K562 (cell line): ENCODE measurements around the gene PFDN4. TPM values are rescaled to one million over a fixed set of nuclear protein-coding genes. Genes with fewer than 3 reads are reported as not detected.

Source experiments
- ATAC-seq: fragments of 200-7000 bp; cut with Tn5 transposase; 3 replicates; pipeline ENCODE4 v1.9.1; 2020; ENCODE audit warnings: moderate library complexity
- BruUV-seq: library from RNA; stranded (reverse); fragments of 400-500 nt; replicated peaks from 2 replicates; lab custom pipeline; 2021; lab: Mats Ljungman, UMichigan
- CTCF ChIA-PET: fragments of 300-600 bp; formaldehyde crosslinking; extraction: SDS; loops from one replicate; lab custom pipeline; 2021; ENCODE audit warnings: low intra/inter-chr PET ratio; lab: Yijun Ruan, JAX
- POLR2A ChIA-PET: fragments of 300-600, 350-650 bp; sonication (Branson Sonifier 250); formaldehyde crosslinking; extraction: SDS; loops from one replicate; lab custom pipeline; 2021; ENCODE audit warnings: antibody characterized with exemption, inconsistent platforms; lab: Yijun Ruan, JAX
- DNase-seq, 4 experiments: peaks; one replicate each; pipeline versions ENCODE4 v3.0.0 to v3.0.0-alpha.2; 2011 to 2018; ENCODE audit warnings: low spot score in 3 of 4, mixed read lengths in 3 of 4; ENCODE audit errors: extremely low read depth in 1 of 4
- FAIRE-seq: peaks from 2 replicates; lab custom pipeline; 2011; peaks lifted over from hg19 to GRCh38; lab: Jason Lieb, UNC
- H2AFZ ChIP-seq: 2 replicates; pipeline ENCODE4 v1.6.0; 2011; ENCODE audit warnings: low read depth, low read length, control low read depth, inconsistent platforms
- H3K27ac ChIP-seq: fragments of 200-600 bp; 3 replicates; pipeline ENCODE4 v1.8.0; 2011; ENCODE audit warnings: low read depth, mild to moderate bottlenecking, control low read depth, inconsistent platforms, low read length, moderate library complexity, mixed read lengths; ENCODE audit errors: extremely low read depth
- H3K27me3 ChIP-seq, 2 experiments: fragments of 300-600 bp in 1 of 2; 2 replicates in 1 of 2; 3 replicates in 1 of 2; pipeline versions ENCODE4 v1.6.0 to v1.8.0; 2011; ENCODE audit warnings: inconsistent platforms in 2 of 2, low read length in 2 of 2, mild to moderate bottlenecking in 1 of 2, mixed read lengths in 1 of 2, moderate library complexity in 1 of 2; ENCODE audit not compliant: control insufficient read depth in 2 of 2, insufficient read depth in 2 of 2
- H3K36me3 ChIP-seq: fragments of 300-600 bp; 3 replicates; pipeline ENCODE4 v1.8.0; 2011; ENCODE audit warnings: mild to moderate bottlenecking, low read length, inconsistent platforms; ENCODE audit not compliant: control insufficient read depth, insufficient read depth
- H3K4me1 ChIP-seq, 2 experiments: fragments of 200-600 bp in 1 of 2; replicated peaks in 1 of 2; 2 replicates in 1 of 2; 3 replicates in 1 of 2; pipeline versions ENCODE4 v1.5.1 to v1.8.0; 2011; ENCODE audit warnings: inconsistent platforms in 2 of 2, low read length in 2 of 2, mild to moderate bottlenecking in 1 of 2, mixed read lengths in 1 of 2, moderate library complexity in 1 of 2; ENCODE audit not compliant: control insufficient read depth in 2 of 2, insufficient read depth in 2 of 2
- H3K4me2 ChIP-seq: 2 replicates; pipeline ENCODE4 v1.6.1; 2011; ENCODE audit warnings: low read length, control low read depth, inconsistent platforms, mixed read lengths; ENCODE audit not compliant: insufficient read depth
- H3K4me3 ChIP-seq: fragments of 200-600 bp; sonication (generic), shearing (Covaris generic); 2 replicates; pipeline ENCODE4 v1.5.1; 2016; ENCODE audit warnings: control low read depth, inconsistent platforms
- H3K79me2 ChIP-seq: fragments of 200-600 bp; 3 replicates; pipeline ENCODE4 v1.8.0; 2011; ENCODE audit warnings: low read length, inconsistent platforms; ENCODE audit not compliant: control insufficient read depth, insufficient read depth
- H3K9ac ChIP-seq, 2 experiments: 2 replicates each; pipeline versions ENCODE4 v1.6.0 to v1.6.1; 2011; ENCODE audit warnings: low read depth in 2 of 2, low read length in 2 of 2, control low read depth in 1 of 2, inconsistent platforms in 1 of 2, mild to moderate bottlenecking in 1 of 2, mixed read lengths in 1 of 2; ENCODE audit not compliant: insufficient read depth in 1 of 2
- H3K9me1 ChIP-seq: one replicate; pipeline ENCODE4 v1.6.0; 2011; ENCODE audit warnings: inconsistent platforms, mild to moderate bottlenecking, low read length, moderate library complexity; ENCODE audit not compliant: control insufficient read depth, insufficient read depth
- H3K9me3 ChIP-seq: replicated peaks from 2 replicates; pipeline ENCODE4 v1.5.1; 2011; ENCODE audit warnings: low read depth, low read length, inconsistent platforms; ENCODE audit not compliant: control insufficient read depth, insufficient read depth
- H4K20me1 ChIP-seq: replicated peaks from 2 replicates; pipeline ENCODE4 v1.6.1; 2011; ENCODE audit warnings: low read length, inconsistent platforms, mixed read lengths; ENCODE audit not compliant: control insufficient read depth, insufficient read depth
- MCM5 ChIP-seq: fragments of 450-650 bp; IDR thresholded peaks from 2 replicates; pipeline ENCODE4 v1.6.1; 2016; ENCODE audit warnings: low read depth
- NFIC ChIP-seq: fragments of 450-650 bp; IDR thresholded peaks from 2 replicates; pipeline ENCODE4 v1.6.1; 2017; ENCODE audit warnings: mild to moderate bottlenecking, inconsistent platforms
- ZBTB11 ChIP-seq, 3 experiments: fragments of 200-800 bp in 1 of 3; fragments of 250-450 bp in 1 of 3; fragments of 450-650 bp in 1 of 3; sonication (Bioruptor Pico) in 1 of 3; sonication (Bioruptor generic) in 1 of 3; formaldehyde crosslinking in 1 of 3; IDR thresholded peaks; 2 replicates each; pipeline versions ENCODE4 v1.6.1 to v1.8.0; 2016 to 2022; ENCODE audit warnings: mild to moderate bottlenecking in 2 of 3, missing genetic modification characterization in 2 of 3, missing compliant biosample characterization in 1 of 3, moderate library complexity in 1 of 3
- ZNF263 ChIP-seq: sonication (generic); formaldehyde crosslinking; IDR thresholded peaks from 2 replicates; pipeline ENCODE4 v1.8.0; 2022; ENCODE audit warnings: mild to moderate bottlenecking, missing genetic modification reagents, borderline replicate concordance
- WGBS: fragments of 100-300 bp; shearing (Covaris generic); methylation state at CpG from one replicate; pipeline ENCODE4 v1.1.6; 2016; ENCODE audit warnings: low coverage, mixed read lengths; ENCODE audit not compliant: insufficient coverage; ENCODE audit errors: missing lambda C conversion rate; 5-methylcytosine and 5-hydroxymethylcytosine counted together
- in situ Hi-C: fragments of 300-500 bp; cut with MboI; formaldehyde crosslinking; loops from 4 replicates; pipeline ENCODE4 v1.15.0; 2018; ENCODE audit warnings: inconsistent platforms, mixed read lengths
- intact Hi-C: fragments of 100-400 bp; cut with micrococcal nuclease; formaldehyde crosslinking; loops from 2 replicates; pipeline ENCODE4 v1.14.2; 2022
- polyA plus RNA-seq, 8 experiments: library from polyadenylated mRNA; depleted of rRNA in 4 of 8; stranded (reverse) in 5 of 8; unstranded in 3 of 8; fragments of >200 nt; fragmentation: Nextera tagmentation in 2 of 8; fragmentation: Illumina TruSeq in 1 of 8; extraction: Ambion mirVana in 2 of 8; extraction: Trizol in 1 of 8; gene quantifications; 2 replicates each; pipeline versions ENCODE4 v1.2.1 to v1.2.3, GENCODE V29; 2011 to 2014; ENCODE audit warnings: inconsistent platforms in 1 of 8, missing spikeins in 1 of 8
- total RNA-seq, 7 experiments: library from RNA; depleted of rRNA in 6 of 7; stranded (reverse); fragments of >200 nt in 6 of 7; fragmentation: Illumina TruSeq in 2 of 7; extraction: Trizol in 2 of 7; gene quantifications; 2 replicates each; pipeline versions ENCODE4 v1.2.1 to v1.2.3, GENCODE V29; 2011 to 2021; ENCODE audit warnings: low replicate concordance in 1 of 7

Gene PFDN4
- total and polyA plus RNA-seq, 9 of the 15 experiments (the other 6 are each of a cell fraction or from before 2014, with no cell fraction given), result 60.1 to 214 (median 122) TPM

GRCh38 chr20:54167909-54168872 is 39.7 kb upstream of the PFDN4 start:
- BruUV-seq, result no TSS peak
- Histone ChIP-seq H3K4me3 (no peak overlapping the region), H3K4me2 (no peak overlapping the region), H3K9me3 (no peaks in the 10 kb centered on the region), H3K27me3 (peaks cover 36 to 45% of the 10 kb centered on the region in 2 experiments), H3K79me2 (no peaks in the 10 kb centered on the region), H3K27ac (no peak overlapping the region), H4K20me1 (no peaks in the 10 kb centered on the region), H3K36me3 (no peaks in the 10 kb centered on the region), H2AFZ (no peak overlapping the region), H3K9me1 (no peaks in the 10 kb centered on the region)
- WGBS, result 0% methylated on average over 11 of the region's 11 CpGs
- no peak for FAIRE-seq
- in situ Hi-C loops, result no loop called here
- peak; percentile 82 for TF ChIP-seq NFIC
- peak in 1 of 3 experiments; percentile 80; a peak in 2 of 6 replicates for TF ChIP-seq ZBTB11 (CRISPR knock-in tag; IDR thresholded peaks at IDR 0.05)
- no peak for TF ChIP-seq MCM5
- TF ChIP-seq ZNF263 (CRISPR knock-in tag), result 0 out of 2 replicates have a peak, but pooled peaks have one; percentile 42
- TF ChIP-seq, all 486 proteins: peak for 3
- intact Hi-C loops, result no loop called here
- H3K4me1 ChIP-seq, result peaks cover 0 to 5% of the 10 kb centered on the region in 2 experiments; a peak in 2 of 5 replicates
- ATAC-seq (peak; percentile 64; the same call in 2 of the 3 replicates), DNase-seq (peak in 2 of 4 experiments; percentile 19 to 35)
- ChIA-PET CTCF (no interaction called here), POLR2A (no interaction called here)
- H3K9ac ChIP-seq, result no peak overlapping the region
